HG03457 (cell line): ENCODE data around the gene APOL4.
"Not testable (repeated sequence)": the region's sequence is repeated elsewhere in the genome, so short reads cannot be mapped to it uniquely, and the experiment has no call there.

Experiments
- ATAC-seq: cut with Tn5 transposase; IDR thresholded peaks from one replicate; pipeline ENCODE4 v1.9.1; 2021; ENCODE audit warnings: moderate number of reproducible peaks; ENCODE audit not compliant: unreplicated experiment

APOL4 gene

GRCh38 chr22:36156515-36157419, 44.8 kb downstream of the APOL4 start:
- ATAC-seq = no peak

GRCh38 chr22:36156119-36156514, 45.5 kb downstream of the APOL4 start:
- ATAC-seq = no peak

- no peak for ATAC-seq
Observed at GRCh38 chr22:36155702-36156101, 45.9 kb downstream of the APOL4 start.

GRCh38 chr22:36154423-36154945, 47.1 kb downstream of the APOL4 start:
- no peak for ATAC-seq

DNA sequence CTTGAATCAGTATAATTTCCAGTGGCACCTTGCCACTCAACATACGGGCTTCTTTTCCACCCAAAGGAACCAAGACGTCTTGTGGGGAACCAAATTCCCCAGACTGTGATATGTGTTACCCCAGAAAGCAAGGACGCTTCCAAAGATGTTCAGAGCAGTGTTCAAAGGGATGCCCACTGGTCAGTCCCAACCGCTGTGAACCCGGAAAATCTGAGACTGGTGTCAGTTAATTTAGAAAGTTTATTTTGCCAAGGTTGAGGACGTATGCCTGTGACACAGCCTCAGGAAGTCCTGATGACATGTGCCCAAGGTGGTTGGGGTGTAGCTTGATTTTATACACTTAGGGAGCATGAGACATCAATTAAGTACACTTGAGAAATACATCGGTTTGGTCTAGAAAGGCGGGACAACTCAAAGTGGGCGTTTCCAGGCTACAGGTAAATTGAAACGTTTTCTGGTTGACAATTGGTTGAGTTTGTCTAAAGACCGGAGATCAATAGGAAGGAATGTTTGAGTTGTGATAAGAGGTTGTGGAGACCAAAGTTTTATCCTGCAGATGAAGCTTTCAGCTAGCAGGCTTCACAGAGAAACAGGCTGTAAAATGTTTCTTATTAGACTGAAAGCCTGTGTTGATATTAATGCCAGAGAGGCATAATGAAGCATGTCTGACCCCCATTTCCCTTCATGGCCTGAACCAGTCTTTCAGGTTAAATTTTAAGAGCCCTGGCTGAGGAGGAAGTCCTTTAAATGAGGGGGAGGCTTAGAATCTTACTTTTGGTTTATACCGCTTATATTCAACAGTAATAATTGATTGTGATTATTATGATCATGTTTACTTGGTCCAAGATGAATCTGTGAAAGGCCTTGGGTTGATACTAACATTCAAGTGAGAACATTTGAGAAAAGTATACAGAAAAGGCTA, 47.8 kb downstream of the APOL4 start:
- no peak for ATAC-seq

- not testable (repeated sequence) for ATAC-seq
Observed at GRCh38 chr22:36152821-36153220, 48.8 kb downstream of the APOL4 start.

DNA sequence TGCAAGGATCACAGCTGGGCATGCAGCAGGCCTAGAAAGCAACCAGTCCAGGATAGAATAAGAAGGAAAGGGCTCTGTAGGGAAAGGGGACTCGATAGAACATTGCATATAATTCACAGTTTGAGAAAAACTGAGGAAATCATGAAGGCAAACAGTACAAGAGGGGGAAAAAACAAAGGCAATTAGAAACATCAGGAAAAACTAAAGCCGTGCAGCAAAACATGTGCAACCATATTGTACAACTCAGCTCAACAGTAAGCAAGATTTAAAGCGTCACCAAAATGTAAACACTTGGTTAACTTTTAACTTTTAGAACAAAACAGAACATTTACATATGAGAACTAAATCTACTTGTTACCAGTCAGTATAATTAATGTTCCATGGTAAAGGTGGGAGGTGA, 49.5 kb downstream of the APOL4 start:
- ATAC-seq = no peak

GRCh38 chr22:36151006-36151595, 50.5 kb downstream of the APOL4 start:
- ATAC-seq = no peak

GRCh38 chr22:36149441-36149840, 52.2 kb downstream of the APOL4 start:
- no peak for ATAC-seq

DNA sequence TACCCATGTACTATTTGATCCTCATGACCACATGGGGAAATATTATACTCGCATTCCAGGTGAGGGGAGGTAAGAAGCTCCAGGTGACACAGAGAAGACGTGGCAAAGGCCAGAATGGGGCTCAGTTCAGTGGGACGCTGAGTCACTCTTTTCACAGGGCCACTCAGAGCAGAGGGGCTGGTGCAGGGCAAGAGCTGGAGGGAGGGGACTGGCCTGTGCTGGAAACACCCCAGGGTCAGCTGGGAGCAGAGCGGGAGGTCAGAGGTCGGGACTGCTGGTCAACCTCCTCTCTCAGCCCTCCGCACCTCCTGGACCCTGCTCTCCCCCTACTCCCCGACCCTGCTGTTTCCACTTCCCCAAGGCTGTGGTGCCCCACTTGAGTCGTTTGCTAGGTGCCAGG, 53.2 kb downstream of the APOL4 start:
- no peak for ATAC-seq

DNA sequence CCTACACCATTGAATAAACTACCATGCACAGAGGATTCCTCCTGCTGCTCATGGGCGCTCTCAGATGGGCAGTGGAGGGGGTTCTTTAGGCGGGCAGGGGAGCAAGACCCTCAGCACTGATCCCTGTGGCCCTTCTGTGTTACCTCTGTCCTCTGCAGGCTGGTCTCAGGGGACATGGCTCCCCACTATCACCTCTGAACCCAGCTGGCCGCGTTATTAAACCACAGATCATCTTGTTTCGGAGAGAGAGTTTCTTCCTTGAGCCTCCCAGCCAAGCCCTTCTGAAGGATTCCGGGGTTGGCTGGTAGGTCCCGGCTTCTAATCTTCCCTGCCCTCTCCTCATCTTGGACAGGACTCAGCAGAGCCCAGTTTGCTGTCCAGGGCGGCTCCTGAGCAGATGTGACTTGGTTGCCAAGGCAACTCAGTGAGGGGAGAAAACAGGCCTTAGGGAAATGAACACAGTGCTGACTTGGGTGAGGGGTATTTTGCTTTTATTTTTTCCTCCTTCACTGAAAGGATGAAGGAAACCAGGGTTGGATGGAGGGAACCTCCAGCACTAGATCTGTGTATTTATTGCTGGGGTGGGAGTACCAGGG, 54.3 kb downstream of the APOL4 start:
- ATAC-seq = no peak

DNA sequence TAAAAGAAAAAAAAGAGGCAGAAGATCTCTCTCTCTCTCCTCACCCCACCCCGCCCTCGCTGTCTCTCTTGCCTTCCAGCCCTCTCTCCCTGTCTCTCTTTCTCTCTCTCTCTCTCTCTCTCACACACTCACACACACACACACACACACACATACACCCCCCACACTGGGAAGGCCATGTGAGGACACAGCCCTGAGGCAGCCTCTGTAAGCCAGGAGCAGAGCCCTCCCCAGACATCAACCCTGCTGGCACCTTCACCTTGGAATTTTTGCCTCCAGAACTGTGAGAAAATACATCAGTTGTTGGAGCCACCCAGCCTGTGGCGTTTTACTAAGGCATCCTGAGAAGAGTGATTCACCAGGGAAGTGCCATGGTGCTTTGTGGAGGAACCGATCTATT, 55.7 kb downstream of the APOL4 start:
- no peak for ATAC-seq

GRCh38 chr22:36144886-36145541, 56.6 kb downstream of the APOL4 start:
- no peak for ATAC-seq

GRCh38 chr22:36143956-36144355, 57.7 kb downstream of the APOL4 start:
- no peak for ATAC-seq

DNA sequence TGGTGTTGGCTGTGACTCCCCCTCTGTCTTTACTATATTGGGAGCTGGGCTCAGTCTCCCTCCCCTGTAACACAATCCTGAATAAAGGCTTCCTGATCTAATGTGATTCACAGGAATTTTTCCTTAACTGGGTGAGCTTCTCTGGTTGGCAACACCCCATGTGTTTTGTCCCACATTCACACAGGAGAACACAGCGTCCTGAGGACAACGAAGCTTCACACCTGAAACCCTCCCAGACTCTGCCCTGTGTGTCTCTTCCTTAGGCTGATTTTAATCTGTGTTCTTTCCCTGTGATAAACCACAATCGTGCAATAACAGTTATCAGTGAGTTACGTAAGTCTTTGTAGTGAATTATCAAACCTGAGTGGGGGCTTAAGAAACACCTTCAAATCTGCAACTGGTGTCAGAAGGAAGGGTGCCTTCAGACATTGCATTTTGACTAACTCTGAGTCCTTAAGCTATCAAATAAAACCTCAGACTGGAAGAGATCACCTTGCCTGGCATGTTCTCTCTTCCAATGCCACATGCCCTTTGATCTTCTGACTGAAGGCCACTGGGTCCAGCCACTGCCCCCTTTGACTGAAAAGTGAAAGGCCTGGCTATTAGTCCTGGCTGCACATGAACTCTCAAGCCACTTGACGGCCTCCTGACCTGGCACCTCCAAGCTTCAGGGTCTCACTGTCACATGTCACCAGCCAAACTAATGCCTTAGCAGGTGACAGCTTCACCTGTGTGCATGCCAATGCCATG, 58.4 kb downstream of the APOL4 start:
- no peak for ATAC-seq

DNA sequence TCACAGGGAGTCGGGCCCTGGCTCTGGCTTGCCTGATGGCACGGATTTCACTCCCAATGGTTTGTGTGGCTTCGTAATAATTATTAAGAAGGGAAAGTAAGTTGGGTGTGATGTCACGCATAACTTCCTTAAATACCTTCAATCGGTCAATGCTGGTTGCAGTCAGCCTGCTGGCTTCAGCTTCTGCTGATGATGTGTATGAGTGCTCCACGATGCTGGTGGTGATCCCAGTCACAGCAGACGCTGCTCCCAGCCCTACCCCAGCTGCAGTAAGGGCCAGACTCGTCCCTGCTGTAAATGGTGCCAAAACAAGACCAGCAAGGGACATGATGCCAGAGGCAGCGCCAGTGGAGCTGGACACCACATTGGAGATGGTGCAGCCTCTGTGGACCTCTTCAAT, 60.1 kb downstream of the APOL4 start:
- ATAC-seq = no peak
